BJ (cell line): Measurements from ENCODE around the gene KLK5. TPM values are rescaled to one million over a fixed set of nuclear protein-coding genes. Genes with fewer than 3 reads are reported as not detected.
"Not testable (repeated sequence)": the region's sequence is repeated elsewhere in the genome, so short reads cannot be mapped to it uniquely, and the experiment has no call there.

ENCODE experiments used
- CTCF ChIA-PET: fragments of 350-600 bp; formaldehyde crosslinking; extraction: SDS; loops from one replicate; lab custom pipeline; 2021; ENCODE audit warnings: antibody characterized with exemption, inconsistent platforms; lab: Yijun Ruan, JAX
- POLR2A ChIA-PET: fragments of 300-600 bp; sonication (Branson Sonifier 250); formaldehyde crosslinking; extraction: SDS; loops from one replicate; lab custom pipeline; 2021; ENCODE audit warnings: antibody characterized with exemption; lab: Charles Lee
- DNase-seq: peaks from one replicate; pipeline ENCODE4 v3.0.0-alpha.2; 2011; ENCODE audit warnings: low read depth
- H3K27me3 ChIP-seq: 2 replicates; pipeline ENCODE4 v1.6.0; 2011; ENCODE audit warnings: low read length; ENCODE audit not compliant: control insufficient read depth, insufficient read depth
- H3K36me3 ChIP-seq: 2 replicates; pipeline ENCODE4 v1.5.1; 2011; ENCODE audit warnings: low read length; ENCODE audit not compliant: control insufficient read depth, insufficient read depth
- H3K4me3 ChIP-seq: 2 replicates; pipeline ENCODE4 v1.5.1; 2011; ENCODE audit warnings: low read depth, mild to moderate bottlenecking, control low read depth, low read length
- polyA plus RNA-seq: library from polyadenylated mRNA; depleted of rRNA; stranded (reverse); fragments of >200 nt; gene quantifications from 2 replicates; pipeline ENCODE4 v1.2.3, GENCODE V29; 2011
- TF ChIP-seq, protein P1 (sequence below): IDR thresholded peaks from 2 replicates; pipeline ENCODE4 v1.5.1; 2011; ENCODE audit warnings: low read depth, mild to moderate bottlenecking, control low read depth, inconsistent platforms, low read length, moderate library complexity; ENCODE audit not compliant: insufficient read depth

The KLK5 gene
- polyA plus RNA-seq, 1 experiment = not detected

GRCh38 chr19:50898018-50898417 lies 54.8 kb downstream of the KLK5 start:
- TF ChIP-seq, protein P1, sequence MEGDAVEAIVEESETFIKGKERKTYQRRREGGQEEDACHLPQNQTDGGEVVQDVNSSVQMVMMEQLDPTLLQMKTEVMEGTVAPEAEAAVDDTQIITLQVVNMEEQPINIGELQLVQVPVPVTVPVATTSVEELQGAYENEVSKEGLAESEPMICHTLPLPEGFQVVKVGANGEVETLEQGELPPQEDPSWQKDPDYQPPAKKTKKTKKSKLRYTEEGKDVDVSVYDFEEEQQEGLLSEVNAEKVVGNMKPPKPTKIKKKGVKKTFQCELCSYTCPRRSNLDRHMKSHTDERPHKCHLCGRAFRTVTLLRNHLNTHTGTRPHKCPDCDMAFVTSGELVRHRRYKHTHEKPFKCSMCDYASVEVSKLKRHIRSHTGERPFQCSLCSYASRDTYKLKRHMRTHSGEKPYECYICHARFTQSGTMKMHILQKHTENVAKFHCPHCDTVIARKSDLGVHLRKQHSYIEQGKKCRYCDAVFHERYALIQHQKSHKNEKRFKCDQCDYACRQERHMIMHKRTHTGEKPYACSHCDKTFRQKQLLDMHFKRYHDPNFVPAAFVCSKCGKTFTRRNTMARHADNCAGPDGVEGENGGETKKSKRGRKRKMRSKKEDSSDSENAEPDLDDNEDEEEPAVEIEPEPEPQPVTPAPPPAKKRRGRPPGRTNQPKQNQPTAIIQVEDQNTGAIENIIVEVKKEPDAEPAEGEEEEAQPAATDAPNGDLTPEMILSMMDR = no peak
- Histone ChIP-seq H3K4me3 (no peak overlapping the region), H3K27me3 (no peaks in the 10 kb centered on the region), H3K36me3 (no peaks in the 10 kb centered on the region)
- ChIA-PET CTCF (no interaction called here), POLR2A (no interaction called here)
- no peak for DNase-seq

- no peak for DNase-seq
- ChIA-PET POLR2A (no interaction called here), CTCF (no interaction called here)
Observed at GRCh38 chr19:50897612-50898011, 55.2 kb downstream of the KLK5 start.

GRCh38 chr19:50897191-50897607 lies 55.6 kb downstream of the KLK5 start:
- POLR2A ChIA-PET = no interaction called here
- no peak for DNase-seq
- H3K27me3 ChIP-seq = no peaks in the 10 kb centered on the region
- H3K4me3 ChIP-seq = no peak overlapping the region
- CTCF ChIA-PET = no interaction called here
- H3K36me3 ChIP-seq = no peaks in the 10 kb centered on the region
- TF ChIP-seq, protein P1 = no peak

More at GRCh38 chr19:50897612-50898011, 55.2 kb downstream of the KLK5 start:
- Histone ChIP-seq H3K27me3 (no peaks in the 10 kb centered on the region), H3K4me3 (no peak overlapping the region), H3K36me3 (no peaks in the 10 kb centered on the region)
- TF ChIP-seq, protein P1 = no peak

GRCh38 chr19:50896591-50897190 lies 56.1 kb downstream of the KLK5 start:
- TF ChIP-seq, protein P1 = no peak
- DNase-seq = no peak
- Histone ChIP-seq H3K4me3 (no peak overlapping the region), H3K36me3 (no peaks in the 10 kb centered on the region), H3K27me3 (no peaks in the 10 kb centered on the region)
- ChIA-PET POLR2A (no interaction called here), CTCF (no interaction called here)

- H3K36me3 ChIP-seq, POLR2A ChIA-PET, H3K27me3 ChIP-seq, DNase-seq, H3K4me3 ChIP-seq, CTCF ChIA-PET: not testable (repeated sequence)
Observed at GRCh38 chr19:50896089-50896590, 56.7 kb downstream of the KLK5 start.
